ENCODE measurements around the gene APH1A. TPM values are rescaled to one million over a fixed set of nuclear protein-coding genes. Genes with fewer than 3 reads are reported as not detected.

APH1A gene
- total and polyA plus RNA-seq, 12 donors: 52.9 to 86.9 (median 65.7) TPM

- Histone ChIP-seq H3K27ac (no peak overlapping the region), H3K9me3 (no peaks in the 10 kb centered on the region), H3K36me3 (peaks cover 0 to 99% (median 19%) of the 10 kb centered on the region in 9 donors), H3K4me1 (no peaks in the 10 kb centered on the region), H3K4me3 (no peak overlapping the region), H3K27me3 (no peaks in the 10 kb centered on the region)
- WGBS, 2 donors: 86 to 91% methylated on average over 2 of the region's 2 CpGs
- intact Hi-C loops (cut with DNase I): no loop called here
- ATAC-seq (no peak), DNase-seq (no peak)
- no peak for TF ChIP-seq CTCF (IDR thresholded peaks at IDR 0.05)
These were observed 34.1 kb upstream of the APH1A start for GRCh38 chr1:150302902-150303301.

GRCh38 chr1:150302338-150302737 lies 33.5 kb upstream of the APH1A start:
- no peak for DNase-seq
- Histone ChIP-seq H3K27me3 (no peaks in the 10 kb centered on the region), H3K27ac (no peak overlapping the region), H3K9me3 (no peaks in the 10 kb centered on the region), H3K4me3 (no peak overlapping the region), H3K4me1 (no peaks in the 10 kb centered on the region), H3K36me3 (peaks cover 0 to 99% (median 18%) of the 10 kb centered on the region in 9 donors)
- WGBS, 2 donors: 89% methylated on average over 6 of the region's 6 CpGs
- TF ChIP-seq CTCF (IDR thresholded peaks at IDR 0.05): no peak
- ATAC-seq: peak in 2 of 8 donors; percentile 22 to 27
- intact Hi-C loops (cut with DNase I): no loop called here

- no peak for DNase-seq
- Histone ChIP-seq H3K27ac (no peak overlapping the region), H3K27me3 (no peaks in the 10 kb centered on the region), H3K4me3 (no peak overlapping the region), H3K4me1 (peaks cover 0 to 10% (median 3%) of the 10 kb centered on the region in 9 donors), H3K36me3 (peaks cover 0 to 100% (median 18%) of the 10 kb centered on the region in 9 donors), H3K9me3 (no peaks in the 10 kb centered on the region)
- no peak for ATAC-seq
- TF ChIP-seq CTCF (IDR thresholded peaks at IDR 0.05): no peak
- intact Hi-C loops (cut with DNase I): no loop called here
- WGBS, 2 donors: 95 to 99% methylated on average over 3 of the region's 3 CpGs
These were observed 30.9 kb upstream of the APH1A start for GRCh38 chr1:150299716-150300115.

GRCh38 chr1:150295476-150295875 lies 26.7 kb upstream of the APH1A start:
- no peak for DNase-seq
- no peak for TF ChIP-seq CTCF (IDR thresholded peaks at IDR 0.05)
- Histone ChIP-seq H3K9me3 (no peaks in the 10 kb centered on the region), H3K27ac (no peak overlapping the region), H3K36me3 (peaks cover 0 to 58% (median 12%) of the 10 kb centered on the region in 9 donors), H3K4me1 (peaks cover 5 to 26% (median 17%) of the 10 kb centered on the region in 9 donors), H3K27me3 (no peaks in the 10 kb centered on the region), H3K4me3 (no peak overlapping the region)
- ATAC-seq: no peak
- 90 to 93% methylated on average over 2 of the region's 2 CpGs for WGBS, 2 donors
- intact Hi-C loops (cut with DNase I): no loop called here

Data from heart right ventricle (tissue), 16 donors.